GM19324 (cell line): ENCODE results near the gene KRTAP9-3.
"Not testable (repeated sequence)": the region's sequence is repeated elsewhere in the genome, so short reads cannot be mapped to it uniquely, and the experiment has no call there.

Experiments used
- ATAC-seq: cut with Tn5 transposase; IDR thresholded peaks from one replicate; pipeline ENCODE4 v1.9.1; 2021; ENCODE audit warnings: mild to moderate bottlenecking, moderate library complexity; ENCODE audit not compliant: unreplicated experiment, low FRiP score

The KRTAP9-3 gene, protein sequence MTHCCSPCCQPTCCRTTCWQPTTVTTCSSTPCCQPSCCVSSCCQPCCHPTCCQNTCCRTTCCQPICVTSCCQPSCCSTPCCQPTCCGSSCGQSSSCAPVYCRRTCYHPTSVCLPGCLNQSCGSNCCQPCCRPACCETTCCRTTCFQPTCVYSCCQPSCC

DNA sequence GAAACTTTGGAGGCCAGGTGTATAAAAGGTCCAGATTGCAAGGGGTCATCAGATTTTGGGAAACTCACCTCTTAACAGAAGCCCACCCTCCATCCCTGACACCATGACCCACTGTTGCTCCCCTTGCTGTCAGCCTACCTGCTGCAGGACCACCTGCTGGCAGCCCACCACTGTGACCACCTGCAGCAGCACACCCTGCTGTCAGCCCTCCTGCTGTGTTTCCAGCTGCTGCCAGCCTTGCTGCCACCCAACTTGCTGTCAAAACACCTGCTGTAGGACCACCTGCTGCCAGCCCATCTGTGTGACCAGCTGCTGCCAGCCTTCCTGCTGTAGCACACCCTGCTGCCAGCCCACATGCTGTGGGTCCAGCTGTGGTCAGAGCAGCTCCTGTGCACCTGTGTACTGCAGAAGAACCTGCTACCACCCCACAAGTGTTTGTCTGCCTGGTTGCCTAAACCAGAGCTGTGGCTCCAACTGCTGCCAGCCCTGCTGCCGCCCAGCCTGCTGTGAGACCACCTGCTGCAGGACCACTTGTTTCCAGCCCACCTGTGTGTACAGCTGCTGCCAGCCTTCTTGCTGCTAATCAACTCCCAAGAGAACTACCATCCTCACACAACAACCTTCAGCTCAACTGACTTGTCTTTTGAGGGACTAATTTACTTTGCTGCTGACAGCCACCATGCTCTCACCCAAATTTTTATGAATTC lies at the start of gene KRTAP9-3:
Gene KRTAP9-3 (plus strand): TSS at position 51 of the 707 bp plus-strand sequence. CDS start 53 bp downstream, at position 104.
- ATAC-seq = not testable (repeated sequence)

DNA sequence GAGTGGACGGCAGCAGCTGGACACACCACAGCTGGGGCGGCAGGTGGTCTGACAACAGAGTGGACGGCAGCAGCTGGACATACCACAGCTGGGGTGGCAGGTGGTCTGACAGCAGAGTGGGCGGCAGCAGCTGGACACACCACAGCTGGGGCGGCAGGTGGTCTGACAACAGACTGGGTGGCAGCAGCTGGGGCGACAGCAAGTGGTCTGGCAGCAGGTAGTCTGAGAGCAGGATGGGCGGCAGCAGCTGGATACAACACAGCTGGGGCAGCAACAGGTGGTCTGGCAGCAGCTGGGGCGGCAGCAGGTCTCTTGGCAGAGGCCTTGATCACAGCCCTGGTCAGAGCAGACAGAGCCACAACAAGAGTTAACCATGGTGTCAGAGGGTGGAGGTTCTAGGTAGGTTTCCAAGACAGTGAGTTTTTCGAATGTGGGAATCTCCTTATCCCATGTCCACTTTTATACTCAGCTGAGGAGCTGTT lies 47.7 kb upstream of the KRTAP9-3 start, which contains the start of gene KRTAP4-1:
Gene KRTAP4-1 (minus strand): TSS at position 432 of the 482 bp plus-strand sequence. CDS start 57 bp downstream, at position 375.
- ATAC-seq = no peak

DNA sequence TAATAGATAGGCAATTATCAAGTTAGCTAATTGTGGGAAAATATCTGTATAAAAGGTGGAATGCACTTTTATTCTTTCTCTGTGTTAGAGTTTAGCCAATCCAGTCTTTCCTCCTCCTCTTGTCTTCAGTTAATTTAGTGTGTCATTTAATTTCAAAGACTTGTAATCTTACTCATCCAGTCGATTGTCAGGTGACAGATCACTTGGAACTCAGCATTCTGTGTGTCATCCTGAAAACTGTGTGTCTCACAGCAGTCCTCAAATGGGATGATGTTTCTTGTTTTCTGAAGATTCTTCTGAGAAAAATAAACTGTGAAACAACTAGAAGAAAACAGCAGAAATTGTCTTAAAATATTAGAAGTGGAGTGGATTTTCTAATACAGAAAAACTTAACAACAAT lies 47.2 kb upstream of the KRTAP9-3 start:
- no peak for ATAC-seq

DNA sequence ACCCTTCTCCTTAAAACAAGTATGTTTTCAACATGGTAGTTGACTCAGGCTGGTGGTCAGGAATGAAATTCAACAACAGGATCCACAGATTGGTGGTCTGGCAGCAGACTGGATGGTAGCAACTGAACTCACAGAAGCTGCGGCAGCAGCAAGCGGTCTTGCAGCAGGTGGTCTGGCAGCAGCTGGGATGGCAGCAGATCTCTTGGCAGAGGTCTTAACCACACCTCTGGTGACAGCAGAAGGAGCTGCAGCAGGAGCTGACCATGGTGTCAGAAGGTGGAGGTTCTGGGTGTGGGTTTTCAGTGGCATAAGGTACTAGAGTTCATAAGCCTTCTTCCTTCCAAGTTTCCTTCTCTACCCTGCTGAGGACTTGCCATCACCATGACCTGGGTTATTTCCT lies 45.4 kb upstream of the KRTAP9-3 start:
- no peak for ATAC-seq

DNA sequence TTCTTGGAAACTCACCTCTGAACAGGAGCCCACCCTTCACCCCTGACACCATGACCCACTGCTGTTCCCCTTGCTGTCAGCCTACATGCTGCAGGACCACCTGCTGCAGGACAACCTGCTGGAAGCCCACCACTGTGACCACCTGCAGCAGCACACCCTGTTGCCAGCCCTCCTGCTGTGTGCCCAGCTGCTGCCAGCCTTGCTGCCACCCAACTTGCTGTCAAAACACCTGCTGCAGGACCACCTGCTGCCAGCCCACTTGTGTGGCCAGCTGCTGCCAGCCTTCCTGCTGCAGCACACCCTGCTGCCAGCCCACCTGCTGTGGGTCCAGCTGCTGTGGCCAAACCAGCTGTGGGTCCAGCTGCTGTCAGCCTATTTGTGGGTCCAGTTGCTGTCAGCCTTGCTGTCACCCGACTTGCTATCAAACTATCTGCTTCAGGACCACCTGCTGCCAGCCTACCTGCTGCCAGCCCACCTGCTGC lies 42.4 kb upstream of the KRTAP9-3 start, which contains the start of gene KRTAP9-1:
Gene KRTAP9-1 (plus strand): TSS at position 51 of the 482 bp plus-strand sequence. CDS start 0 bp downstream, at position 51.
- not testable (repeated sequence) for ATAC-seq

DNA sequence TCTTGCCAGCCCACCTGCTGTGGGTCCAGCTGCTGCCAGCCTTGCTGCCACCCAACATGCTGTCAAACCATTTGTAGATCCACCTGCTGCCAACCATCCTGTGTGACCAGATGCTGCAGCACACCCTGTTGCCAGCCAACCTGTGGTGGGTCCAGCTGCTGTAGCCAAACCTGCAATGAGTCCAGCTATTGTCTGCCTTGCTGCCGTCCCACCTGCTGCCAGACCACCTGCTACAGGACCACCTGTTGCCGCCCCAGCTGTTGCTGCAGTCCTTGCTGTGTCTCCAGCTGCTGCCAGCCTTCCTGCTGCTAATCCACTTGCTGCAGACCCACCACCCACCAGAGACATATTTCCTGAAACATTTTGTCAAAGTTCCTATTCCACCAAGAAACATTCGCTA lies 41.9 kb upstream of the KRTAP9-3 start:
- ATAC-seq = no peak

DNA sequence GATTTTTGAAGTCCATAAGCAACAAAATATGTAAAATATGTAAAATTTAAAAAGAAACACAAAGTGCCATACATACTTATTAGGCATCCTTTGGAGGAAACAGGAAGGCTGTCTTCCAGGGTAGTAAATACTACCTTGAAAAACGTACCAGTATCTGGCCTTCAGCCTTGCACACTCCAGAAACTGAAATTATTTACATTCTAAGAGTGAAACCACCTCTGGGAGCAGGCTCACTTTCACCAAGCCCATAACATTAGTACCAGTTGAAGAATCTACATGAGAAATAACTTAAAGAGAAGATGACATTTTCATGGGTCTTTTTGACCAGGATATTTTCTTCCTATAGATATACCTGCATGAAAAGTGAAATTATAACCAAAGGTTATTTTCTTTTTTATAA lies 36.2 kb upstream of the KRTAP9-3 start:
- no peak for ATAC-seq

DNA sequence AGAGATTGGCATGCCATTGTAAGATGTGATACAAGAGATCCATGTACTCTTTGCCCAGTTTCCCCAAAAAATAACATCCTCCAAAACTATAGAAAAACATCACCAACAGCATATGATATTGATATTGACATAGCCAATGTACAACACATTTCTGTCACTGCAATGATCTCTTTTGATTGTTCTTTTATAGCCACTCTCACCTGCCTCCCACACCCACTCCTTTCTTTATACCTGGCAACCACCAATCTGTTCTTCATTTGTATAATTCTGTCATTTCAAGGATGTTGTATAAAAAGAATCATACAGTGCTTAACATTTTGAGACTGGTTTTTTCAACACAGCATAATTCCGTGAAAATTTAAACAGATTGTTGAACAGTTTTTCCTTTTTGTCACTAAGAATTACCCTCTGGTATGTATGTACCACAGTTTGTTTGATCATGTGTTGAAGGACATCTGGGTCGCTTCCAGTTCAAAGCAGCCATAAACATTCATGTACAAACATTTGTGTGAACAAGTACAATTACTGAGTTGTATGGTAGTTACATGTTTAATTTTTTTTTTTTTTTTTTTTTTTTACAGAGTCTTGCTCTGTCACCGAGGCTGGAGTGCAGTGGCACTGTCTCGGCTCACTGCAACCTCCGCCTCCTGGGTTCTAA lies 32.7 kb upstream of the KRTAP9-3 start:
- ATAC-seq = no peak

DNA sequence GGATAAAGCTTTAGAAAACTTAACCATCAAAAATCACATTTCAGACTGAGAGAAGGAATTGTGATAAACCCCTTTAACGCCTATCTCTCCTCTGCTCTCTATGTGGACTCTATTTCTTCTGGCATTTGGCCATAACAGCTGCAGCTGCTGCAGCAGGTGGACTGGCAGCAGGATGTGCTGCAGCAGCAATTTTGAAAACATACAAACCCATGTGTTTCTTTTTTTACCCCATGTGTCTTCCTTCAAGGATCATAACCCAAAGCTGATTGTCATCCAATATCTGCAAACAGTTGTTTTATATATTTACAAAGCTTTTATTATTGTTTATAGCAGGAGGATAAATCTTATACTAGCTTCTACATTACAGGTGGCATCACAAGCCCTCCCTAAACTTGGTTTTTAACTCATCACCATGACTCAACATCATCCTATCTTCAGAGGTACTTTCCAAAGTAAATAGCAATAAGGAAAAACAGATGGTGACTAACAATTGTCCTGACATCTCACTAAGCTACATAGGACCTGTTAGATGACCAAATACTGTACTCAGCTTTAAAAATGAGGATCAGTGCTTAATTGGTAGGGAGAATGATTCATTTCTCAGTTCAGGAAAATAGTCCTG lies 20.3 kb upstream of the KRTAP9-3 start:
- ATAC-seq = no peak

DNA sequence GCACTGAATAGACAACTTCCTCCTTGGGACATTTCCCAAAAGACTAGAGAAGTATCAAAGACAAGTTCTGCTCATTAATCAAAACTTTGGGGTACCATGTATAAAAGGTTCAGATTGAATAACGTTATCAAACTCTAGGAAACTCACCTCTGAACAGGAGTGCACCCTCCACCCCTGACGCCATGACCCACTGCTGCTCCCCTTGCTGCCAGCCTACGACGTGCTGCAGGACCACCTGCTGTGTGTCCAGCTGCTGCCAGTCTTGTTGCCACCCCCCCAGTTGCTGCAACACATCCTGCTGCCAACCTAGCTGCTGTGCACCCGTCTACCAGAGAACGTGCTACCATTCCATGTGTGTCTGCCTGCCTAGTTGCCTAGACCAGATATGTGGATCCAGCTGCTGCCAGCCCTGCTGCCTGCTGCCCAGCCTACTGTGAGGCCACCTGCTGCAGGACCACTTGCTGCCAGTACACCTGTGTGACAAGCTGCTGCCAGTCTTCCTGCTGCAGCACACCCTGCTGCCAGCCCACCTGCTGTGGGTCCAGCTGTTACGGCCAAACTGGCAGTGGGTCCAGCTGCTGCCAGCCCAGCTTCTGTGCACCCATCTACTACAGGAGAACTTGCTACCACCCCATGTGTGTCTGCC lies 19.6 kb upstream of the KRTAP9-3 start:
- no peak for ATAC-seq

DNA sequence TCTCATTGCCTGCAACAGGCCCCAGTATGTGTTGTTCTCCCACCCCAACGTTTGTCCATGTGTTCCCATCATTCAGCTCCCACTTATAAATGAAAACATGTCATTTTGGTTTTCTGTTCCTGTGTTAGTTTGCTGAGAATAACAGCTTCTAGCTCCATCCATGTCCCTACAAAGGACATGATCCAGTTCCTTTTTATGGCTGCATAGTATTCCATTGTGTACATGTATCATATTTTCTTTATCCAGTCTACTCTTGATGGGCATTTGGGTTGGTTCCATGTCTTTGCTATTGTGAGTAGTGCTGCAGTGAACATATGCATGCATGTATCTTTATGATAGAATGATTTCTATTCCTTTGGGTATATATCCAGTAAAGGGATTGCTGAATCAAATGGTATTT lies 16.6 kb upstream of the KRTAP9-3 start:
- no peak for ATAC-seq

DNA sequence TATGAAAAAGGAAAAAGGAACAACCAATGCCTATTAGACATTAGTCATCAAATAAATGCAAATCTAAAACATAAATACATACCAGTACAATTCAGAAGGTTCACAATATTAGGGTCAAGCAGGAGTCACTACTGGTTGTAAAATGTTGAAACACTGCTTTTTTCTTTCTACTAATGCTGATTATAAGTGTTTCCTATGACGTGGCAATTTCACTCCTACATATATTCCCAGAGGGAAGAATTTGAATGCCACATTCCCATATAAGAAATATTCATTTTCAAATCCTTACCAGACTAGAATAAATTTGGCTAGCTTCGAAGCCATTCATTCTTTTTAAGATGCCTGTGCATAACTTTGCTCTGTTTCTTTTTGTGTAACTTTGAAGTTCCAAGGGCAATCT lies 8.4 kb upstream of the KRTAP9-3 start:
- no peak for ATAC-seq

DNA sequence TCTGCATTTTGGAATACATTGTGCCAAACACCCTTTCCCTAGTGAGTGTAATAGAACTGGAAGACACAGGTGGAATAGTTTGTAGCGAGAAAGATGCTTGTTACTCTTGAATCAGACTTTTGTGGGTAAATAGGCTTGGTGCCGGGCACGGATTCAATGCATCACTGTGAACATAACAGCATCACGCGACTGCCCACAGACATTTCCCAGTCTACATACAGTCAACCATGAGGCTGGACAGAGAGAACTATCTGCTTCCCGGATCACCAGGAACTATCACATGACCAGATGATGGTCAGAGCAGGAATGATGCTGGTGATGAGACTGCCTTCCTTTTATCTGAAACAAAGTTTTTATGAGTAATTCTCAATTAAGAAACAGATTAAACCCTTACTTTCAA lies 6.2 kb upstream of the KRTAP9-3 start:
- ATAC-seq = no peak

DNA sequence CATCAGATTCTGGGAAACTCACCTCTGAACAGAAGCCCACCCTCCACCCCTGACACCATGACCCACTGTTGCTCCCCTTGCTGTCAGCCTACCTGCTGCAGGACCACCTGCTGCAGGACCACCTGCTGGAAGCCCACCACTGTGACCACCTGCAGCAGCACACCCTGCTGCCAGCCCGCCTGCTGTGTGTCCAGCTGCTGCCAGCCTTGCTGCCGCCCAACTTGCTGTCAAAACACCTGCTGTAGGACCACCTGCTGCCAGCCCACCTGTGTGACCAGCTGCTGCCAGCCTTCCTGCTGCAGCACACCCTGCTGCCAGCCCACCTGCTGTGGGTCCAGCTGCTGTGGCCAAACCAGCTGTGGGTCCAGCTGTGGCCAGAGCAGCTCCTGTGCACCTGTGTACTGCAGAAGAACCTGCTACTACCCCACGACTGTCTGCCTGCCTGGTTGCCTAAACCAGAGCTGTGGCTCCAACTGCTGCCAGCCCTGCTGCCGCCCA lies 5.6 kb upstream of the KRTAP9-3 start, which contains the start of gene KRTAP9-2:
Gene KRTAP9-2 (plus strand): TSS at position 51 of the 498 bp plus-strand sequence. CDS start 7 bp downstream, at position 58.
- ATAC-seq = not testable (repeated sequence)

DNA sequence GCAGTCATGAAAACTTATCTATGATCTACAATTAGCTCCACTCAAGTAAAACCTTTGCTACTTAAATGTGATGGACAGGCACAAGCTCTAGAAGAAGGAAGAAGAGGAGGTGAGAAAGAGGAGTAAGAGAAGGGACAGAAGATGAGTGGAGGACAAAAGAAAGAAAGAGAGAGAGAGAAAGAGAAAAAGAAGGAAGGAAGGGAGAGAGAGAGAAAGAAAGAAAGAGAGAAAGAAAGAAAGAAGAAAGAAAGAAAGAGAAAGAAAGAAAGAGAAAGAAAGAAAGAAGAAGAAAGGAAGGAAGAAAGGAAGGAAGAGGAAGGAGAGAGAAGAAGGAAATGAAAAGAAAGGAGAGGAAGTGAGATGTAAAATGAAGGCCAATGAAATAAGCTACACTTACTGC lies 2.2 kb upstream of the KRTAP9-3 start:
- ATAC-seq = no peak

DNA sequence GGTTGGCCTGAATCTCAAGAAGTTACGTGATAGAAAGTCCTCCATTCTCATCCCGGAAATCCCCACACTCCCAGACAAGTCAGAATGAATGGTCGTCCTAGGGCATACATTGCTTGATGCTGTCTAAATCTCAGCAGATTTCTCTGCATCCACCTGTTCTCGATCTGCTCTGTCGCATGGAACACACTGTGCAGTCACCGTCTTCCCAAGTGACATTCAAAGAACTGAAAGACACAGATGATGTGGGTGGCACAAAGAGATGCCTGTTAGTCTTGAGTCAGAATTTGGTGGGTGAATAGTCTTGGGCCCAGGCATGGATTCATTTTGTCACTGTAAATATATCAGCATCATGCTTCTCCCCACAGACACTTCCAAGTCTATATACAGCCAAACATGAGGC lies 518 bp upstream of the KRTAP9-3 start:
- ATAC-seq = no peak

DNA sequence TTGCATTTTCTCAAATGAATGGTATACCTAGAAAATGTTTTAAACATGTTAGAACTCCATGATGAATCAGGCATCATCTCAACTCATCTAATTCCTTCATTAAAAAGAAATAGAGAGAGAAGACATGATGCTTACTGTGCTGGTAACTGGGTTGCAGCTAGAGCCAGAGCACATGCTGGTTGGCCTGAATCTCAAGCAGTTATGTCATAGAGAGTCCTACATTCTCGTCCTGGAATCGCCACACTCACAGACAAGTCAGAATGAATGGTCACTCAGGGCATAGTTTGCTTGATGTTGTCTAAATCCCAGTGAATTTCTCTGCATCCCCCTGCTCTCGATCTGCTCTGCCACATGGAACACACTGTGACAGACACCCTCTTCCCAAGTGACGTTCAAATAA lies 4.9 kb downstream of the KRTAP9-3 start:
- not testable (repeated sequence) for ATAC-seq

DNA sequence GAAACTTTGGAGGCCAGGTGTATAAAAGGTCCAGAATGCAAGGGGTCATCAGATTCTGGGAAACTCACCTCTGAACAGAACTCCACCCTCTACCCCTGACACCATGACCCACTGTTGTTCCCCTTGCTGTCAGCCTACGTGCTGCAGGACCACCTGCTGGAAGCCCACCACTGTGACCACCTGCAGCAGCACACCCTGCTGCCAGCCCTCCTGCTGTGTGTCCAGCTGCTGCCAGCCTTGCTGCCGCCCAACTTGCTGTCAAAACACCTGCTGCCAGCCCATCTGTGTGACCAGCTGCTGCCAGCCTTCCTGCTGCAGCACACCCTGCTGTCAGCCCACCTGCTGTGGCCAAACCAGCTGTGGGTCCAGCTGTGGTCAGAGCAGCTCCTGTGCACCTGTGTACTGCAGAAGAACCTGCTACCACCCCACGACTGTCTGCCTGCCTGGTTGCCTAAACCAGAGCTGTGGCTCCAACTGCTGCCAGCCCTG lies 5.7 kb downstream of the KRTAP9-3 start, which contains the start of gene KRTAP9-8:
Gene KRTAP9-8 (plus strand): TSS at position 51 of the 489 bp plus-strand sequence. CDS start 53 bp downstream, at position 104.
- not testable (repeated sequence) for ATAC-seq

DNA sequence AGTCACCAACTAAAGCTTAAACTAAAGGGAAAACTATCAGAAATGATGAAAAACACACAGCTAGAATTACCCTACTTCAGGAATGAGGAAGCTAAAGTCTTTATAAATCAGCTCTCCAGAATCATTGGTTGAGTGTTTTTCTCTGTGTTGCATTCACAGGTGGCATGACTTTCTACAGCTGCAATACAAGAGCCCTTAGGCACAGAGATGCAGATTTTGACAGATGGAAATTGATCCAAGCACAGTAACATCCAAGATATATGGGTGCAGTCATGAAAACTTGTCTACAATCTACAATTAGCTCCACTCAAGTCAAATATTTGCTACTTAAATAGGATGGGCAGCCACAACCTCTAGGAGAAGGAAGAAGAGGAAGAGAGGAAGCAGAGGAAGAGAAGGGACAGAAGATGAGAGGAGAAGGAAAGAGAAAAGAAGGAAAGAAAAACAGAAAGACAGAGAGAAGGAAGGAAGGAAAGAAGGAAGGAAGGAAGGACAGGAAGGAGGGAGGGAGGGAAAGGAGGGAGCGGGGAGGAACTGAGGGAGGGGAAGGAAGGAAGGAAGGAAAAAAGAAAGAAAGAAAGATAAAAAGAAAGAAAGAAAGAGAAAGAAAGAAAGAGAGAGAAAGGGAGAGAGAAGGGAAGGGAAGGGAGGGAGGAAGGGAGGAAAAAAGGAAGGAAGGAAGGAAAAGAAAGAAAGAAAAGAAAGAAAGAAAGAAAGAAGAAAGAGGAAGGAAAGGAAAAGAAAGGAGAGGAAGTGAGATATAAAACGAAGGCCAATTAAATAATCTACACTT lies 14.9 kb downstream of the KRTAP9-3 start:
- not testable (repeated sequence) for ATAC-seq
